GM12878 (cell line): ENCODE measurements around the gene AIG1. TPM values are rescaled to one million over a fixed set of nuclear protein-coding genes. Genes with fewer than 3 reads are reported as not detected.

ENCODE experiments used
- ATAC-seq: fragments of 200-7000 bp; cut with Tn5 transposase; 3 replicates; pipeline ENCODE4 v1.9.1; 2020; ENCODE audit warnings: mild to moderate bottlenecking, moderate library complexity
- BruUV-seq: library from RNA; stranded (reverse); fragments of 400-500 nt; replicated peaks from 2 replicates; lab custom pipeline; 2021; lab: Mats Ljungman, UMichigan
- CTCF ChIA-PET: fragments of 300-600 bp; sonication (Branson Sonifier 250); formaldehyde crosslinking; extraction: SDS; loops from one replicate; lab custom pipeline; 2021; ENCODE audit warnings: inconsistent platforms; lab: Yijun Ruan, JAX
- POLR2A ChIA-PET: fragments of 350-600 bp; formaldehyde crosslinking; extraction: SDS; loops from one replicate; lab custom pipeline; 2021; ENCODE audit warnings: inconsistent platforms; lab: Charles Lee
- RAD21 ChIA-PET: fragments of 300-600 bp; sonication (Branson Sonifier 250); formaldehyde crosslinking; loops from one replicate; lab custom pipeline; 2023; ENCODE audit warnings: antibody characterized with exemption; ENCODE audit not compliant: unreplicated experiment; lab: Charles Lee
- SMC1A ChIA-PET: fragments of 300-600 bp; sonication (Branson Sonifier 250); formaldehyde crosslinking; loops from one replicate; lab custom pipeline; 2023; ENCODE audit not compliant: unreplicated experiment, uncharacterized antibody; lab: Charles Lee
- DNase-seq: peaks from one replicate; pipeline ENCODE4 v3.0.0-alpha.2; 2011; ENCODE audit warnings: low read depth, low spot score
- FAIRE-seq: peaks from 3 replicates; lab custom pipeline; 2011; peaks lifted over from hg19 to GRCh38; lab: Jason Lieb, UNC
- H2AFZ ChIP-seq: 2 replicates; pipeline ENCODE4 v1.6.0; 2011; ENCODE audit warnings: low read depth, low read length, control low read depth; ENCODE audit not compliant: control insufficient read depth
- H3K27ac ChIP-seq: 2 replicates; pipeline ENCODE4 v1.5.1; 2011; ENCODE audit warnings: control low read depth; ENCODE audit not compliant: control insufficient read depth, insufficient read depth
- H3K27me3 ChIP-seq, 2 experiments: replicated peaks in 1 of 2; 2 replicates each; pipeline versions ENCODE4 v1.6.0 to v1.6.1; 2011; ENCODE audit warnings: low read length in 1 of 2; ENCODE audit not compliant: control insufficient read depth in 2 of 2, insufficient read depth in 2 of 2
- H3K36me3 ChIP-seq, 2 experiments: 2 replicates each; pipeline ENCODE4 v1.5.1; 2011; ENCODE audit warnings: low read length in 1 of 2; ENCODE audit not compliant: control insufficient read depth in 2 of 2, insufficient read depth in 2 of 2
- H3K4me1 ChIP-seq: 2 replicates; pipeline ENCODE4 v1.6.1; 2011; ENCODE audit warnings: mild to moderate bottlenecking, low read length, moderate library complexity, mixed read lengths; ENCODE audit not compliant: control insufficient read depth, insufficient read depth
- H3K4me2 ChIP-seq: 2 replicates; pipeline ENCODE4 v1.6.0; 2011; ENCODE audit warnings: control low read depth; ENCODE audit not compliant: control insufficient read depth, insufficient read depth
- H3K4me3 ChIP-seq: fragments of 200-600 bp; sonication (generic); 2 replicates; pipeline ENCODE4 v1.5.1; 2016
- H3K79me2 ChIP-seq: 2 replicates; pipeline ENCODE4 v1.6.0; 2011; ENCODE audit warnings: low read length; ENCODE audit not compliant: control insufficient read depth, insufficient read depth
- H3K9ac ChIP-seq: 2 replicates; pipeline ENCODE4 v1.8.0; 2011; ENCODE audit warnings: low read length, control low read depth, mixed read lengths; ENCODE audit not compliant: control insufficient read depth, insufficient read depth
- H3K9me3 ChIP-seq: replicated peaks from 3 replicates; pipeline ENCODE4 v1.5.1; 2011; ENCODE audit warnings: mild to moderate bottlenecking, low read length; ENCODE audit not compliant: control insufficient read depth, insufficient read depth
- H4K20me1 ChIP-seq: 2 replicates; pipeline ENCODE4 v1.6.0; 2011; ENCODE audit not compliant: control insufficient read depth, insufficient read depth
- CREM ChIP-seq: IDR thresholded peaks from 2 replicates; pipeline ENCODE4 v1.6.1; 2014; ENCODE audit warnings: antibody characterized with exemption, low read depth
- CTCF ChIP-seq, 3 experiments: IDR thresholded peaks in 2 of 3; conservative IDR thresholded peaks in 1 of 3; 2 replicates each; pipeline ENCODE4 v1.5.1; 2011; ENCODE audit warnings: low read depth in 3 of 3, low read length in 3 of 3, mild to moderate bottlenecking in 3 of 3, control low read depth in 2 of 3, moderate library complexity in 2 of 3, inconsistent platforms in 1 of 3, mixed read lengths in 1 of 3; ENCODE audit not compliant: control insufficient read depth in 2 of 3, insufficient read depth in 1 of 3; ENCODE audit errors: extremely low read depth in 1 of 3
- MTA3 ChIP-seq: IDR thresholded peaks from 2 replicates; pipeline ENCODE4 v1.6.1; 2012; ENCODE audit warnings: low read length, inconsistent platforms, borderline replicate concordance
- NFXL1 ChIP-seq: fragments of 450-650 bp; IDR thresholded peaks from 2 replicates; pipeline ENCODE4 v1.6.1; 2017; ENCODE audit warnings: antibody characterized with exemption, mild to moderate bottlenecking, borderline replicate concordance
- POLR2AphosphoS5 ChIP-seq: IDR thresholded peaks from 2 replicates; pipeline ENCODE4 v1.6.1; 2011; ENCODE audit warnings: mild to moderate bottlenecking, low read length, inconsistent platforms
- ZBTB33 ChIP-seq: fragments of 450-650 bp; IDR thresholded peaks from 2 replicates; pipeline ENCODE4 v1.6.1; 2017; ENCODE audit warnings: mild to moderate bottlenecking
- ZNF622 ChIP-seq: fragments of 450-650 bp; IDR thresholded peaks from 2 replicates; pipeline ENCODE4 v1.6.1; 2017; ENCODE audit warnings: mild to moderate bottlenecking, inconsistent platforms
- WGBS: methylation state at CpG from one replicate; pipeline ENCODE4 v1.1.6; 2016; ENCODE audit warnings: low lambda C conversion rate; ENCODE audit not compliant: insufficient replicate concordance, insufficient coverage; ENCODE audit errors: missing lambda C conversion rate; 5-methylcytosine and 5-hydroxymethylcytosine counted together
- in situ Hi-C: fragments of 300-500 bp; cut with MboI; formaldehyde crosslinking; loops from 9 replicates; pipeline ENCODE4 v1.14.3; 2018; ENCODE audit warnings: mixed read lengths
- intact Hi-C: fragments of 100-400 bp; cut with micrococcal nuclease; formaldehyde crosslinking; loops from one replicate; pipeline ENCODE4 v1.14.2; 2022; ENCODE audit not compliant: unreplicated experiment
- polyA plus RNA-seq, 11 experiments: library from polyadenylated mRNA; depleted of rRNA in 4 of 11; unstranded in 6 of 11; stranded (reverse) in 5 of 11; fragments of >200 nt; fragmentation: Nextera tagmentation in 4 of 11; fragmentation: Illumina TruSeq in 1 of 11; extraction: Ambion mirVana in 4 of 11; extraction: Trizol in 1 of 11; gene quantifications; 1 replicate in 1 of 11; 2 replicates in 10 of 11; pipeline versions ENCODE4 v1.2.1 to v1.2.3, GENCODE V29; 2011 to 2016; ENCODE audit warnings: inconsistent platforms in 2 of 11, missing spikeins in 2 of 11, low read depth in 1 of 11
- total RNA-seq, 4 experiments: library from RNA; depleted of rRNA in 3 of 4; stranded (reverse); fragments of >200 nt in 3 of 4; fragmentation: Illumina TruSeq in 1 of 4; extraction: Trizol in 1 of 4; gene quantifications; 2 replicates each; pipeline versions ENCODE4 v1.2.1 to v1.2.3, GENCODE V29; 2013 to 2021

Gene AIG1
- total and polyA plus RNA-seq, 10 of the 15 experiments (the other 5 are each of a cell fraction or from before 2014, with no cell fraction given), result 27.0 to 74.5 (median 36.4) TPM

GRCh38 chr6:143195349-143195845, 134.7 kb downstream of the AIG1 start:
- ATAC-seq (no peak), DNase-seq (no peak), FAIRE-seq (no peak)
- H3K36me3 ChIP-seq, result no peaks in the 10 kb centered on the region
- WGBS, result 87% methylated on average over 10 of the region's 10 CpGs
- H3K27me3 ChIP-seq, result no peaks in the 10 kb centered on the region
- intact Hi-C loops (no loop called here), in situ Hi-C loops (no loop called here)
- no peaks in the 10 kb centered on the region for H3K79me2 ChIP-seq
- RAD21 ChIA-PET, result no interaction called here
- TF ChIP-seq MTA3, result no peak
- TF ChIP-seq POLR2AphosphoS5, result no peak
- no peak for TF ChIP-seq CTCF (IDR thresholded peaks at IDR 0.05 in 2 of 3, conservative IDR thresholded peaks at IDR 0.05 in 1 of 3; ENCODE audit: control insufficient read depth in 2 of 3, extremely low read depth in 1 of 3, insufficient read depth in 1 of 3, low read depth in 3 of 3, low read length in 3 of 3)
- TF ChIP-seq CREM, result no peak
- no peak for TF ChIP-seq ZNF622
- TF ChIP-seq ZBTB33, result no peak
- TF ChIP-seq NFXL1, result no peak
- H3K4me3 ChIP-seq, result no peak overlapping the region
- POLR2A ChIA-PET, result no interaction called here
- H3K4me2 ChIP-seq, result no peak overlapping the region
- H3K9ac ChIP-seq, result no peak overlapping the region
- H3K9me3 ChIP-seq, result no peaks in the 10 kb centered on the region
- no peaks in the 10 kb centered on the region for H3K4me1 ChIP-seq
- H2AFZ ChIP-seq, result no peak overlapping the region
- SMC1A ChIA-PET, result interaction anchor here (0.6 kb wide), 1 partner anchor 218 kb away, joined by 3 read pairs; no protein-coding TSS in a partner anchor
- CTCF ChIA-PET, result no interaction called here
- H3K27ac ChIP-seq, result no peak overlapping the region
- no TSS peak for BruUV-seq
- no peaks in the 10 kb centered on the region for H4K20me1 ChIP-seq
